BE2C (cell line): Measurements from ENCODE around the gene UBQLN1.

Experiments used
- DNase-seq: peaks from one replicate; pipeline ENCODE4 v3.0.0-alpha.2; 2020
- H3K27me3 ChIP-seq: fragments of 250-450 bp; sonication (Bioruptor Pico); 2 replicates; pipeline ENCODE4 v1.5.1; 2020; ENCODE audit warnings: mild to moderate bottlenecking
- H3K36me3 ChIP-seq: fragments of 250-450 bp; sonication (Bioruptor Pico); 2 replicates; pipeline ENCODE4 v1.5.1; 2020; ENCODE audit warnings: mild to moderate bottlenecking
- H3K4me1 ChIP-seq: fragments of 250-450 bp; sonication (Bioruptor Pico); 2 replicates; pipeline ENCODE4 v1.5.1; 2020
- H3K4me3 ChIP-seq: 2 replicates; pipeline ENCODE4 v1.5.1; 2011; ENCODE audit warnings: low read depth, low read length
- H3K9me3 ChIP-seq: fragments of 250-450 bp; sonication (Bioruptor Pico); 2 replicates; pipeline ENCODE4 v1.5.1; 2020
- TF ChIP-seq, protein P1 (sequence below): IDR thresholded peaks from 2 replicates; pipeline ENCODE4 v1.5.1; 2012; ENCODE audit warnings: mild to moderate bottlenecking, low read depth, low read length

UBQLN1 gene

DNA sequence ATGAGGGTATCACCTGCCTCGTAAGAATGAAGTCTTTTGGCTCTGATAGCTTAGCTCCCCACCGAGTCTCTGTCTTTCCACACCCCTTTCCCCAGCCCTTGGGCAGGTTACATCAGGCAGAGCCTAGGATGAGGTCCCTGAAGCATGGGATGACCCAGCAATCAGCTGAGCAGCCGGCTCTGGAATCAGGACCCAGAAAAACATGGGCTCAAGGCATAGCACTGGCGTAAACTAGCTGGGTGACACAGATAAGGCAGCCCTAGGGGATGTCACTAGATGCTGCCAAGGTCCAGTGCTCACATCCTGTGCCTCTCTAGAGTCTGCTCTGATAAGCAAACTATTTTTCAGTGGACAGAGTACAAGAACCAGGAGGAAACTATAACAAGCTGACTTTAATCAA lies 58.2 kb downstream of the UBQLN1 start:
- DNase-seq, result peak; percentile 80
- TF ChIP-seq, protein P1, sequence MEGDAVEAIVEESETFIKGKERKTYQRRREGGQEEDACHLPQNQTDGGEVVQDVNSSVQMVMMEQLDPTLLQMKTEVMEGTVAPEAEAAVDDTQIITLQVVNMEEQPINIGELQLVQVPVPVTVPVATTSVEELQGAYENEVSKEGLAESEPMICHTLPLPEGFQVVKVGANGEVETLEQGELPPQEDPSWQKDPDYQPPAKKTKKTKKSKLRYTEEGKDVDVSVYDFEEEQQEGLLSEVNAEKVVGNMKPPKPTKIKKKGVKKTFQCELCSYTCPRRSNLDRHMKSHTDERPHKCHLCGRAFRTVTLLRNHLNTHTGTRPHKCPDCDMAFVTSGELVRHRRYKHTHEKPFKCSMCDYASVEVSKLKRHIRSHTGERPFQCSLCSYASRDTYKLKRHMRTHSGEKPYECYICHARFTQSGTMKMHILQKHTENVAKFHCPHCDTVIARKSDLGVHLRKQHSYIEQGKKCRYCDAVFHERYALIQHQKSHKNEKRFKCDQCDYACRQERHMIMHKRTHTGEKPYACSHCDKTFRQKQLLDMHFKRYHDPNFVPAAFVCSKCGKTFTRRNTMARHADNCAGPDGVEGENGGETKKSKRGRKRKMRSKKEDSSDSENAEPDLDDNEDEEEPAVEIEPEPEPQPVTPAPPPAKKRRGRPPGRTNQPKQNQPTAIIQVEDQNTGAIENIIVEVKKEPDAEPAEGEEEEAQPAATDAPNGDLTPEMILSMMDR, result no peak
- Histone ChIP-seq H3K36me3 (peaks cover 40% of the 10 kb centered on the region), H3K4me1 (peaks cover 10% of the 10 kb centered on the region), H3K9me3 (no peaks in the 10 kb centered on the region), H3K27me3 (no peaks in the 10 kb centered on the region), H3K4me3 (no peak overlapping the region; the same call in 1 of the 2 replicates)

DNA sequence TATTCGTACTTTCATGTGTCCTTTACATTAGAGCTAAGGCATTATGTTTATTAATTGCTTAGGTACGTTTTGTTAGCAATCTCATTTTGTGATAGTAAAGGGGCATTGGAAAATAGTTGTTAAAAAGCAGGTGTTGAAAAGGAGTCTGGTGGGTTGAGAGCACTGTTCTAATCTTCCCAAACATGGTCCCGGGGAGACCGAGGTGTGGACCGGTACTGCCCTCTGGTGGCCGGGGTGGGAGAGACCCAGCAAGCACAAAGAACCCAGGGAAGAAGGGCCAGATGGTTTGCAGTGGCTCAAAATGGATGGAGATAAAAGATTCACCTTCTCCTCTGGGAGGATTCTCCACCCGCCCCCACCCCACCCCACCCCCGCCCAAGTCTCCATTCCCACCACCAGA lies 58.7 kb downstream of the UBQLN1 start:
- DNase-seq, result peak; percentile 84
- peaks cover 10% of the 10 kb centered on the region for H3K4me1 ChIP-seq
- H3K9me3 ChIP-seq, result no peaks in the 10 kb centered on the region
- TF ChIP-seq, protein P1, result peak; percentile 93
- H3K4me3 ChIP-seq, result no peak overlapping the region
- H3K36me3 ChIP-seq, result peaks cover 36% of the 10 kb centered on the region
- H3K27me3 ChIP-seq, result no peaks in the 10 kb centered on the region

DNA sequence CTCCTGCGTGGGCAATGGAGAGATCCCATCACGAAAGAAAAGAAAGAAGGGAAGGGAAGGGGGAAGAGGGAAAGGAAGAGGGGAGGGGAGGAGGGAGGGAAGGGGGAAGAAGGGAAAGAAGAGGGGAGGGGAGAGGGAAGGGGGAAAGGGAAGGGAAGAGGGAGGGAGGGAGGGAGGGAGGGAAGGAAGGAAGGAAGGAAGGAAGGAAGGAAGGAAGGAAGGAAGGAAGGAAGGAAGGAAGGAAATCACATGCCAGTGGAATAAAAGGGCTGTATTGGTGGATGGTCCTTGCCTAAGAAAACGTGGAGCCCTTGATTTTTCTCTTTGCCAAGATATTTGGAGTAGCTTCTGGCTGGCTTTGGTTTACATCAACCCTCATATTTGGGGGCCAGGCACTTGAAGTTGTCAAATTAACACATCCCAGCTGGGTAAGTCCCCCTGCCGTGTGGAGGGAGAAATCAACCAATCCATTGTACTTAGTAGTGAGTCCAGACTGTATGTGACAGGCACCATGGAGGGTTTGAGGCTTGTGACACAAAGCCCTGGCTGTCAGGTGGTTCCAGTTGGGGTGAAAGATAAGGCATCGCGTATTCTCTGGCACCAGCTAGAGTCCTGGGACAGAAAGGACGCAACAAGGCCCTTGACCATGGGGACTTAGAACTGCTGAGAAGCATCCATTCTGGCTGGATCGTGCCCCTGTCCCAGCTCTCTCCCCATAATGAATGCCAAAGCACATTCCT lies 61.1 kb downstream of the UBQLN1 start:
- H3K4me1 ChIP-seq, result peaks cover 10% of the 10 kb centered on the region
- DNase-seq, result no peak
- peaks cover 13% of the 10 kb centered on the region for H3K36me3 ChIP-seq
- H3K4me3 ChIP-seq, result no peak overlapping the region
- H3K27me3 ChIP-seq, result no peaks in the 10 kb centered on the region
- TF ChIP-seq, protein P1, result no peak
- H3K9me3 ChIP-seq, result no peaks in the 10 kb centered on the region

DNA sequence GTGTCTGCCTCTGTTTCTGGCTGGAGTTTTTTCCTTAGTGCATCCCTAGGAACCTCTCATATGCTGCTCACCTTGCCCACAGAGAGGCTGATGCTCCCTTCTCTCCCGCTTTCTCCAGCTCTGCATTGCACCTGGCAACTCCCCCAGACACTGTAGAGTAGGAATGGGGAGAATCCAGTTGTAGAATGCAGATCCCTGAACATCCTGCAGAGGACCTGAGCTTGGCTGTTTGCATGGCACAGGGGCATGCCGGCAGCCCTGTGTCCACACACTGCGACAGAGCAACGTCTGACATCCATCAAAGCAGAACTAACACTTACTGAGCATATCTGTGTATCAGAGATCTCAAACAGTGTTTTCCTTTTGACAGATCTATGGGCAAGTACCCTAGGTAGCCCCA lies 65.0 kb downstream of the UBQLN1 start:
- no peaks in the 10 kb centered on the region for H3K9me3 ChIP-seq
- H3K36me3 ChIP-seq, result no peaks in the 10 kb centered on the region; the same call in 1 of the 2 replicates
- H3K4me1 ChIP-seq, result no peaks in the 10 kb centered on the region
- DNase-seq, result no peak
- no peak overlapping the region for H3K4me3 ChIP-seq
- TF ChIP-seq, protein P1, result peak; percentile 29; the same call in 1 of the 2 replicates
- H3K27me3 ChIP-seq, result no peaks in the 10 kb centered on the region

DNA sequence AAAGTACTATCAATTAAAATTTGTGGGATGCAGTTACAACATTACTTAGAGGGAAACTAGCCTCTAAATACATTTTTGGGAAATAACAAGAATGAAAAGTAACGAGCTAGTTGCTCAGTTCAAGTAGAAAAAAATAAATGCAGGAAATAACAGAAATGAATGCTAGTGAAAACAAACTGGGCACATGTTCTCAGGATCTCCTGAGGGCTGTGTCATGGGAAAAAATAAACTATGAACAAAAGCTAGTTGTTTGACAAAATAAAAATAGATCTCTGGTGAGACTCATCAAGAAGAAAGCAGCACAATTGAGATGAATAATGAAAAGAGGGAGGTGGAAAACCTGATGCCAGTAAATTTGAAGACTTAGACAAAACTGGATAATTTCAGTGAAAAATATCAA lies 68.5 kb downstream of the UBQLN1 start:
- no peak overlapping the region for H3K4me3 ChIP-seq
- DNase-seq, result no peak
- TF ChIP-seq, protein P1, result no peak
- H3K4me1 ChIP-seq, result no peaks in the 10 kb centered on the region
- no peaks in the 10 kb centered on the region for H3K27me3 ChIP-seq
- no peaks in the 10 kb centered on the region for H3K36me3 ChIP-seq
- H3K9me3 ChIP-seq, result no peaks in the 10 kb centered on the region

DNA sequence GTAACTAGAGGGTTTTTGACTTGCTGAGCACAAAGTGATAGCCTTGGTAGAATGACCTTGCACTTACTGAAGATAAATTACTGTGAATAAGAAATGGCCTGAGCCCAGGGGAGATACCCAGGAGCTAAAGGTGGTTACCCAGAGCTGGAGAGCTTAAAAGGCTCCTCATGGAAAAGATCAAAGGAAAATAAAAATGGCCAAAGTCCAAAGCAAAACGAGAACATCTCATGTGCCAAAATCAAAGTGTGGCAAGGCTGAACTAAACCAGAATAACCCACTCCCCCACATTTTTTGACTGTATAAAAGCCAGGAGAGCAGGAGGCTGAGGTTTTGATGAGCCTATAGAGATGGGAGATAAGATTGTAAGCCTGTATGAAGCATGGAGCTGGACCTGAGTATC lies 70.4 kb downstream of the UBQLN1 start:
- no peak for DNase-seq
- H3K4me3 ChIP-seq, result no peak overlapping the region
- no peaks in the 10 kb centered on the region for H3K9me3 ChIP-seq
- TF ChIP-seq, protein P1, result no peak
- H3K36me3 ChIP-seq, result no peaks in the 10 kb centered on the region
- no peaks in the 10 kb centered on the region for H3K4me1 ChIP-seq
- no peaks in the 10 kb centered on the region for H3K27me3 ChIP-seq
